SK-N-MC (cell line): ENCODE measurements around the gene MROH7.

Source experiments
- EZH2 ChIP-seq: fragments of 200-600 bp; sonication (generic); IDR thresholded peaks from one replicate; pipeline ENCODE4 v1.6.1; 2017; ENCODE audit warnings: antibody characterized with exemption
- FOXP2 ChIP-seq: optimal IDR thresholded peaks from 2 replicates; pipeline ENCODE3; 2011; ENCODE audit warnings: mild to moderate bottlenecking, moderate library complexity; ENCODE audit not compliant: insufficient read depth; ENCODE audit errors: extremely low read length, control extremely low read depth
- POLR2AphosphoS5 ChIP-seq: IDR thresholded peaks from 2 replicates; pipeline ENCODE4 v1.6.1; 2012; ENCODE audit warnings: mild to moderate bottlenecking, low read depth, low read length, borderline replicate concordance

DNA sequence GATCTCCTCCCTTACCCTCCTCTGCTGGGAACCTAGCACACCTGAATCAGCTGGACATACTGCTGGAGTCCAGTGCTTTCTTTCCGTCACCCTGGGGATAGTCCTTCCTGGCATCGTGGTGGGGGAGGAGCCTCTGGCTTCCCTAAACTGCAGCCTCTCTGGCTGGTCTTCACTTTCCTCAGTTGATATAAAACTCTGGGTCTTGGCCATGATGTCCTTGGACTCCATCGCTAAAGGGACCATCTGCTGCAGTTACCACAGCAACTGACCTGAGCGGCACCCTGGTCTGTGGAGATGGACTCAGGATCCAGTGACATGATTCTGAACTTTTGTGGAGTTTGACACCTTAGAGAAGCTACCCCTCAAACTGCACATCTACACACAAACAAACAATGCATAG is 99.9 kb downstream of the MROH7 start:
- TF ChIP-seq EZH2: no peak
- TF ChIP-seq POLR2AphosphoS5: no peak
- TF ChIP-seq FOXP2: no peak
